Body of pancreas (tissue), 4 donors: Measurements from ENCODE around the gene OGFR.

Experiments
- POLR2A ChIP-seq, 3 donors: fragments of 450-650 bp; IDR thresholded peaks; one replicate each; pipeline ENCODE4 v1.6.1; 2016; ENCODE audit warnings: antibody characterized with exemption in 3 of 3, mild to moderate bottlenecking in 2 of 3
- TF ChIP-seq, protein P1 (sequence below), 7 experiments: fragments of 450-650 bp in 4 of 7; fragments of 200-600 bp in 3 of 7; sonication (generic) in 3 of 7; IDR thresholded peaks; one replicate each; pipeline ENCODE4 v1.5.1; 2016 to 2019; ENCODE audit warnings: antibody characterized with exemption in 7 of 7

DNA sequence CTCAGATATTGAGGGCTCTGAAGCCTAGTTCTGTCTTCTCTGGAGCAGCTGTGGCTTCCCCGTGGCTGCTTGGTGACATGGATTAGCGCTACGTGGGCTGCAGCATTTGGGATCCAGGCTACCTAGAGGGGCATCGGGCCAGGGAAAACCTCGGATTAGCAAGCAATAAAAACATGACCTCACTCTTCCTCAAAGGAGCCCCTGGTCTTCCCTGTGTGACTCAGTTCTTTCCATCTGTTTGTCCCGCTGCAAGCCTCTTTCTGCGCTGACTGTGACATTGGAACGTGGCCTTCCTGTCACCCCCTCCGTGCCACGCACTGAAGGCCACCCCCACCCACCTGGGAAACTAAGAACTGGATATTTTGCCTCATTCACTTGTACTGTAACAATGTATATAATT is 4.8 kb upstream of the OGFR start:
- TF ChIP-seq, protein P1, sequence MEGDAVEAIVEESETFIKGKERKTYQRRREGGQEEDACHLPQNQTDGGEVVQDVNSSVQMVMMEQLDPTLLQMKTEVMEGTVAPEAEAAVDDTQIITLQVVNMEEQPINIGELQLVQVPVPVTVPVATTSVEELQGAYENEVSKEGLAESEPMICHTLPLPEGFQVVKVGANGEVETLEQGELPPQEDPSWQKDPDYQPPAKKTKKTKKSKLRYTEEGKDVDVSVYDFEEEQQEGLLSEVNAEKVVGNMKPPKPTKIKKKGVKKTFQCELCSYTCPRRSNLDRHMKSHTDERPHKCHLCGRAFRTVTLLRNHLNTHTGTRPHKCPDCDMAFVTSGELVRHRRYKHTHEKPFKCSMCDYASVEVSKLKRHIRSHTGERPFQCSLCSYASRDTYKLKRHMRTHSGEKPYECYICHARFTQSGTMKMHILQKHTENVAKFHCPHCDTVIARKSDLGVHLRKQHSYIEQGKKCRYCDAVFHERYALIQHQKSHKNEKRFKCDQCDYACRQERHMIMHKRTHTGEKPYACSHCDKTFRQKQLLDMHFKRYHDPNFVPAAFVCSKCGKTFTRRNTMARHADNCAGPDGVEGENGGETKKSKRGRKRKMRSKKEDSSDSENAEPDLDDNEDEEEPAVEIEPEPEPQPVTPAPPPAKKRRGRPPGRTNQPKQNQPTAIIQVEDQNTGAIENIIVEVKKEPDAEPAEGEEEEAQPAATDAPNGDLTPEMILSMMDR (IDR thresholded peaks at IDR 0.05): no peak
- no peak for TF ChIP-seq POLR2A (IDR thresholded peaks at IDR 0.05)
